Activated gamma-delta T cell treated with Interleukin-2 at 50 U/mL for 16 hours (primary cell): ENCODE data around the gene NCSTN.

Experiments
- DNase-seq: peaks from one replicate; pipeline ENCODE4 v3.0.0-alpha.2; 2020

The NCSTN gene

DNA sequence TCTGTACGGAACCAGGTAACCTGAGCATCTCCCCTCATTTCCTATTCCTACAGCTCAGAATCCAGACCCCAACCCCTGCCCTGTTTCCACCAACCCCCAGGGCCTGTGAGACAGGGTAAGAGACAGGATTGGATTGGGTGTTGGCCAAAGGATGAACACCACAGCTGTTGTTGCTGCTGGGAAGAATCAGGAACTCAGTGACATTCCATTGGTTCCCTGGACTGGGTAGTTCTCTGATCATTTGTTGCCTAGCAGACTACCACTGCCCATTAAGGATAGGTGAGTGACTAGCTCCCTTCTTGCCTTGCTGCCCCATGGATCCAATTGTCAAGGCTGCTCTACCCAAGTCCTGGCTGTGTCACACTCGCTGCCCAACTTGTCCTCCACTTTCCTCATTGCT, 10.0 kb downstream of the NCSTN start:
- no peak for DNase-seq

DNA sequence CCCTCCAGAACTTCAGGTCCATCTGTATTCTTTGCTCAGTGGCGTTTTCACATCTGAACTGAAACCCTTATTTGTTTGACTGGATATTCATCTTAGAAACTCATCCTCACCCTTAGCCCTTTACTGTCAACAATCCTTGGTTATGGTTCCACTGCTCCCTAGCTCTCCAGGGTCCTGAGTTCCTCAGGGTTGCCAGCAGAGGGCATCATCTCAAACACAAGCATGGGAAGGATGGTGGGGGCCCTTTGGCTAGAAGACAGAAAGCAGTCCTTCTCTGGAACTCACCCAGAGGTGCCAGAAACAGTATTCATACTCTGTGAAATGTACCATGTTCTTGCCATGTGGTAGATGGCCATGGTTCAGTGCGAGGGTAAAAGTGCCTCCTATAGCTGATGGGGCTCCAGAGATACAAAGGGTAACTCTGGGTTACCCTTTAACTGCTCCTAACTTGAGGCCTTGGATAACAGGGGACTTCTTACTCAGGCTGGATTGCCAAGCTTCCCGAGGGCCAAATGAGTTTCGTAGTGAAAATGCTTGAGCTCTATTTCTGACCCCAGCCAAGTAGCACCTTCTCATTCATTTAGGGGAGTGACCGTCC, 11.3 kb downstream of the NCSTN start:
- DNase-seq, result no peak

- DNase-seq, result no peak
Observed at GRCh38 chr1:160357286-160358002, 14.3 kb downstream of the NCSTN start.

DNA sequence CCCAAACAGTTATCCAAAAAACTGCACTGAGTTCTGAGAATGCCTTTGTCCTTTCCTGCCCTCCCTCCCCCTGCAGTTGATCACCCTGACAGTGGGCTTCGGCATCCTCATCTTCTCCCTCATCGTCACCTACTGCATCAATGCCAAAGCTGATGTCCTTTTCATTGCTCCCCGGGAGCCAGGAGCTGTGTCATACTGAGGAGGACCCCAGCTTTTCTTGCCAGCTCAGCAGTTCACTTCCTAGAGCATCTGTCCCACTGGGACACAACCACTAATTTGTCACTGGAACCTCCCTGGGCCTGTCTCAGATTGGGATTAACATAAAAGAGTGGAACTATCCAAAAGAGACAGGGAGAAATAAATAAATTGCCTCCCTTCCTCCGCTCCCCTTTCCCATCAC, 14.9 kb downstream of the NCSTN start:
- no peak for DNase-seq

- DNase-seq, result no peak
Observed at GRCh38 chr1:160359559-160360226, 16.5 kb downstream of the NCSTN start.

- DNase-seq, result no peak
Observed at GRCh38 chr1:160360227-160360695, 17.1 kb downstream of the NCSTN start.

DNA sequence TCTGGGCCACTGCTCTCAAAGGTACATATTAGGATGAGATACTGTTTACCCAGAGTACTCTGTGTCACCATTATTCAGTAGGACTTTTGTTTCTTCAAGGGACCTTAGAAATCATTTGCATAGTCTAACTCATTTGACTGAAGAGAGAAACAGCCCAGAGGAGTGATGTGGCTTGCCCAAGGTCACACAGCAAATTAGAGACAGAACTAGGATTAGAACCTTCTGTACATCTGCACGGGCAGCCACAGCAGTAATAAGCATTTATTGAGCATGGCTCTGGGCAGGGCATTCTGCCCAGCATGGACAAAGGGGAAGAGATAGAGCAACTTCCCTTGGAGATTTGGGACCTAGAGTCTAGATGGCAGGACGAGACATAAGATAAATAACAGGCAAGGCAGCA, 18.0 kb downstream of the NCSTN start:
- DNase-seq, result no peak

DNA sequence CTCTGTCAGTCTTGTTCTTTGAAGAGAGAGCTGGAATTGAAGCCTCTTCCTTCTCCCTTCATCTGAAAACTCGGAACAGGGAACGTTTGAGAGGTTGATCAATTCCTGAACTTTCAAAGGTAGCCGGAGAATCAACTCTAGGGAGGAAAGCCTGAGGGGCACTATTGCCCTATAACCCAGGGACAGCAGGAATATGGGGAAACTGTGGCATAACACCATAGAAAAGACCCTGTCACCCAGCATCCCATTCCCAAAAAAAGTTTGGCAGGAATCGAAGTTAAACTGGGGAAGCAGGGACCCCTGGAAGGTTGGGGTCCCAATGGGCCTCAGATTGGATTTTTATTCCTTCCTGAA, 18.6 kb downstream of the NCSTN start:
- DNase-seq, result no peak

DNA sequence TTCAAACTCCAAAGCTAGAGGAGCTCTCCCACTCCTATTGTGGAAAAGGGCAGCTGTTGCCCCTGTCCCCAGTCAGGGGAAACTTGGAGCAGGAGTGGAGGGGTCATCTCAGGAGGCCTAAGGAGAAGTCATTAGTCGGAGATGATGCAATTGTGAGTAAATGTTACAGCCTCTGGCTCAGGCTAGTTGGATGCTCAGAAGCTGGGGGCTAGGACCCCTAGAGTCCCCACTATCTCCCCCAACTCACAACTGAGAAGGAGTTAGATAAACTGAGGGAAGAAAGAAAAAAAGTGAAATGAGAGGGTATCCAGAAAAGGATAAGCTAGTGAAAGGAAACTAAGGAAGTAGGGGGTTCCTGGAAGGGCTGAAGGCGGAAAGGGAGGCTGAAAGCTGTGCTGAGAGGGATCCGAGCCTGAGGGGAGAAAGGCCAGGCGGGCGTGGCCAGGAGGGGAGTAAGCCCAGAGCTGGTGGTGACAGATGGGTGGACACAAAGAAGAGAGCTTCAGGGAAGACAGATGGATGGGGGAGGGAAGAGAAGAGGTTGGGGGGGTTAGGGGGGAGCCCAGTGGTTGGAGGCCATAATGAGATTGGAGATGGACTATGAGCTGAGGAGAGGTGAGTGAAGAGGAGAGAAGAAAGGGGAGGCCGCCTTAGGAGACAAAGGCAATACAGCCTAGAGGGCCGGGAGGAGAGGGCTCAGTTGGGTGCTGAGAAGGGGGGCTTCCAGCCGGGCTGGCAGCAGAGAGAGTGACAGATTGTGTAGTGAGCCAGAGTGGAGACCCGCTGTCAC, 19.2 kb downstream of the NCSTN start:
- no peak for DNase-seq

- DNase-seq, result no peak
Observed at GRCh38 chr1:160363010-160363409, 19.8 kb downstream of the NCSTN start.

DNA sequence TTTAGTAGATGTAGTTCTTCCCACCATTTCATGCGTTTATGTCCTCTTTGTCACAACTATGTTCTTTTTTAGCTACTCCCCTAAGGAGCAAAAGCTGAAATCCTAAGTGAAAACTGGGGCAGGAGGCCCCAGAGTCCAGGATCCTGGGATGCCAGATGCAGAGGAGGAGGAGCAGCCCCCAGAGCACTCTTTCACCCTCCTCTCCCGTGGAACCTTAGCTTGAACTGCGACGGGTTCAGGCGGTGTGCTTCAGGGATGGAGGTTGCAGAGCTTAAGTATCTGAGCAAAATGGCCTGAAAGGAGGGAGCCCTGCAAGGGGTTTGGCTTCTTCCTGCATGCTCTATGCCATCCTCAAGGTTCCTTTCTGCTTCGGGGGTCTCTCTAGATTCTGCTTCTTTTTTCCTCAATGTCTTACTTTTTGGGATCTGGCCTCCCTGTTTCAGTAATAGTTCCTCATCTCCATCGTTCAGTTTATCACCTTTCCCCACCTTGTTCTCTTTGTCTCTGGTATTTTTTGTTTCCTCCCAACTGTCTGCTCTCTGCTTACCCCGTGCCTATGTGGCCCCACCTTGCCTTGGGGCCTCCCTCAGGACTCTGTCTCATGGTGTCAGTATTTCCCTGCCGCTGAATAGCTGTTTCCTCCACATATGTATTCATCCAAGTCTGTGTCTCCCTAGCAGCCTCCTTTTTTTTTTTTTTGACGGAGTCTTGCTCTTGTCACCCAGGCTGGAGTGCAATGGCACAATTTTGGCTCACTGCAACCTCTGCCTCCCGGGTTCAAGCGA, 21.0 kb downstream of the NCSTN start:
- no peak for DNase-seq

- DNase-seq, result no peak
Observed at GRCh38 chr1:160365325-160365724, 22.1 kb downstream of the NCSTN start.

DNA sequence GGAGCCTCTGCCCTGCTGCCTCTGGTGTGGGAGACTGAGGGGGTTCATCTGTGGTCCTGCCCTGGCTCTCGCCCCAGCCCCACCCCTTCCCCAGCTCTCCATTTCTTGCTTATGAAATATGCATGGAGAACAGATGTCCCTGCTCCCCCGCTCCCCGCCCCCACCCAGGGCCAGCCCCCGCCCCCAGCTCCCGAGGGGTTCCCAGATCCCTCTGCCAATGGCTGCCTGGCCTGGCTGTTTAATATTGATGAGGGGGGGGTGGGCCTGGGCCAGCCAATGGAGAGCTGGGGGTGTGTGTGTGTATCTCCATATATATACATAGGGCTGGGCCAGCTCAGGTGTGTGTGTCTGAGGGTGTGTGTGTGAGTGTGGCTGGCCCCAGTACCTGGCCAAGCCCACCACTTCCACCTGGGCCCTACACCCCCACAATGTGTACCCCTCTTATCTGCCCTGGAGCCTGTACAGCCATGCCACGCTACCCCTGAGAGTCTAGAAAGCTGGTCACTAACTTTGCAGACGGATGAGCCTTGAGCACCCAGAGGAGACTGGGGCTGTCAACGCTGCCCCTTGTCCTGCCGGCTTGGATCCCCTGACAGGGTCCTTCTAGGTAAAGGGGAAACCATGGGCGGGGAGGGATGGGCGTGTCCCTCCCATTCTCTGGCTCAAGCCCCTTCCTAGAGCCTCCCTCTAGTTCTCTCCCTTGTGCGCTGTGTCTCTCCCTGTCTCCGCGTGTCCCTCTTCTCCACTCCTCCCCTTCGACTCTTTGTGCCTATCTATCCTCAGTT, 23.7 kb downstream of the NCSTN start, which contains the start of gene NHLH1:
NHLH1 (plus strand) TSS at position 341 of the 785 bp plus-strand sequence. CDS start 3,661 bp downstream, outside the sequence.
- DNase-seq, result no peak

GRCh38 chr1:160367516-160367900, 24.3 kb downstream of the NCSTN start:
- no peak for DNase-seq

DNA sequence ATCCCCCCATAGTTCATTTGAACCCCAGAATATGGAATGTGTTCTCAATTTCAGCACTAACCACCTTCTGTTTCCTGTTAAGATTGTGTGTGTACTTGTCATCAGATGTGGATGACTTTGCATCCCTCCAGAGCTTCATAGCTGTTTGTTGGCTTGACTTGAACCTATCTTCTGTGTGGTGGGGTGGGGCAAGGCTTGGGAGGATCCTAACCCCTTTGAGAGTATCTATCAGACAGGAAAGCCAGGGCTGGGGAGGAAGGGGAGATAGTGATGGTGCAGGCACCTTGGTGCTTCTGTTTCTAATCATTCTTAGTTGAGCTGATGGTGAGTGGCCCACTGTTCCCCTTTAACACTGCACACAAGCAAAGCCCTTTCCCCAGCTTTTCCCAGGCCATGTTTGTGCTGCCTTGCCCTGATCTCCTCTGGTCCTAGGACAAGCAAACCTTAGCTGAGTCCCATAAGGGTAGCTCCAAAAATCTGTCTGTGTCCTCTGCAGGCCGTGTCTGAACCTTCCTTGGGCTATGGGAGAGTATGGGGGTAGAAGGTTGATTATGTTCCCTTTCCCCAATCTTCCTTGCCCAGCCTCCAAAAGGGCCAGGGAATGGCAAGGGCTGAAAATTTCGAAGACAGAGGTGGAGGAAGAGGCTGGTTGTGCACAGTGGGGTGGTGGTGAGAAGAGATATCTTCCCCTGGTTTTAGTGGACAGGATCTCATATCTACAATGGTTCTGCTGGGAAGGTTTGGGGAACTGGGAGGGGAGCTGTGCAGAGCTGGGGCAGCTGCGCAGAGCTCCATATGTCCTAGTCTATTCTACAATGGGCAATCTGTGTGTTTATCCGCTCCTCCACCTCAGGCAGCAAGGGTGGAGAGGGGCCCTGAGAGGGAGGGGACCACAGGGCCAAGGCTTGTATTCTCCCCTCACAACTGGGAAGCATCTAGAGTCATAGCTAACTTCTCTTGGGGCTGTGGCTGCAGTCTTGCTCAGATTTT, 25.0 kb downstream of the NCSTN start:
- DNase-seq, result no peak

- DNase-seq, result no peak
Observed at GRCh38 chr1:160369087-160369486, 25.9 kb downstream of the NCSTN start.

GRCh38 chr1:160370561-160371345, 27.6 kb downstream of the NCSTN start:
- DNase-seq, result no peak

GRCh38 chr1:160371346-160371631, 28.1 kb downstream of the NCSTN start:
- DNase-seq, result no peak

GRCh38 chr1:160371756-160372155, 28.6 kb downstream of the NCSTN start:
- no peak for DNase-seq

DNA sequence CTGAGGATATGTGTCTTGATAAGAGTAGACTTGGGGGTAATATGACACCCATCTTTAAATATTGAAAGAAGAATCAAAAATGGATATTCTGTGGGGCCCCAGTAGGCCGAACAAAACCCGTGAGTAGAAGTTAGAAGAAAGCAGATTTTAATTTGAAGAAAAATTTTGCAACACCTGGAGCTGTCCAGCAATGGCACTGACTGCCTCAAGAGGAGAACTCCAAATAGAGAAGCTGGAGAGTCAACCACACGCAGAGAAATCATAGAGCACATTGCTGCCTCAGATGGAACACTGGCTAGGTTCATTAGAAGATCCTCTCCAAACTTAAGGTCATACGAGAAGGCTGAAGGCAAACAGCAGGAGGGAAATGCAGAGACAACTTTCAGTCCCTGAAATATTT, 30.5 kb downstream of the NCSTN start:
- DNase-seq, result no peak
